GM23338 (cell line): ENCODE results near the gene KCTD18. TPM values are rescaled to one million over a fixed set of nuclear protein-coding genes. Genes with fewer than 3 reads are reported as not detected.

Source experiments
- ATAC-seq: fragments of 200-7000 bp; cut with Tn5 transposase; 3 replicates; pipeline ENCODE4 v1.9.1; 2020
- DNase-seq: peaks from one replicate; pipeline ENCODE4 v3.0.0-alpha.2; 2015; ENCODE audit warnings: low spot score
- H2AFZ ChIP-seq: fragments of 200-600 bp; sonication (generic); 2 replicates; pipeline ENCODE4 v1.8.0; 2016; ENCODE audit warnings: antibody characterized with exemption, mild to moderate bottlenecking, moderate library complexity
- H3F3A ChIP-seq: fragments of 200-600 bp; sonication (generic); replicated peaks from 2 replicates; pipeline ENCODE4 v1.8.0; 2017; ENCODE audit warnings: antibody characterized with exemption, mixed run types, low read depth
- H3K27ac ChIP-seq: fragments of 200-600 bp; sonication (generic); 2 replicates; pipeline ENCODE4 v1.6.1; 2016; ENCODE audit warnings: low read depth
- H3K27me3 ChIP-seq: fragments of 200-600 bp; sonication (generic); 2 replicates; pipeline ENCODE4 v1.8.0; 2016; ENCODE audit warnings: mild to moderate bottlenecking, mixed run types, moderate library complexity; ENCODE audit not compliant: insufficient read depth
- H3K36me3 ChIP-seq: fragments of 200-600 bp; sonication (generic); 2 replicates; pipeline ENCODE4 v1.8.0; 2016; ENCODE audit warnings: mild to moderate bottlenecking; ENCODE audit not compliant: insufficient read depth
- H3K4me1 ChIP-seq: fragments of 200-600 bp; sonication (generic); 2 replicates; pipeline ENCODE4 v1.8.0; 2016; ENCODE audit warnings: mild to moderate bottlenecking, moderate library complexity; ENCODE audit not compliant: insufficient read depth
- H3K4me2 ChIP-seq: fragments of 200-600 bp; sonication (generic); 2 replicates; pipeline ENCODE4 v1.7.1; 2017; ENCODE audit warnings: mixed run types
- H3K4me3 ChIP-seq: fragments of 200-600 bp; sonication (generic); 2 replicates; pipeline ENCODE4 v1.6.1; 2016; ENCODE audit warnings: mixed run types
- H3K79me2 ChIP-seq: fragments of 200-600 bp; sonication (generic); replicated peaks from 2 replicates; pipeline ENCODE4 v1.8.0; 2017; ENCODE audit warnings: mild to moderate bottlenecking; ENCODE audit not compliant: insufficient read depth
- H3K9me2 ChIP-seq: fragments of 200-600 bp; sonication (generic); 2 replicates; pipeline ENCODE4 v1.8.0; 2017; ENCODE audit not compliant: insufficient read depth
- H4K20me1 ChIP-seq: fragments of 200-600 bp; sonication (generic); replicated peaks from 2 replicates; pipeline ENCODE4 v1.8.0; 2017; ENCODE audit warnings: mild to moderate bottlenecking; ENCODE audit not compliant: insufficient read depth
- H3K27ac Mint-ChIP-seq: 2 replicates; pipeline ENCODE4 v1.8.0; 2020; ENCODE audit warnings: inconsistent platforms, mild to moderate bottlenecking, moderate library complexity, mixed read lengths
- H3K27me3 Mint-ChIP-seq: 3 replicates; pipeline ENCODE4 v1.8.0; 2022; ENCODE audit warnings: low read depth, mild to moderate bottlenecking, moderate library complexity, mixed read lengths, inconsistent platforms; ENCODE audit not compliant: insufficient read depth, poor library complexity
- H3K36me3 Mint-ChIP-seq: 3 replicates; pipeline ENCODE4 v1.8.0; 2021; ENCODE audit warnings: low read depth, mild to moderate bottlenecking, inconsistent platforms, moderate library complexity, mixed read lengths
- H3K4me1 Mint-ChIP-seq: 3 replicates; pipeline ENCODE4 v1.8.0; 2020; ENCODE audit warnings: mild to moderate bottlenecking, inconsistent platforms, mixed read lengths
- H3K4me3 Mint-ChIP-seq: 3 replicates; pipeline ENCODE4 v1.8.0; 2021; ENCODE audit warnings: moderate library complexity, mild to moderate bottlenecking, inconsistent platforms, mixed read lengths
- H3K9me3 Mint-ChIP-seq: 3 replicates; pipeline ENCODE4 v1.8.0; 2020; ENCODE audit warnings: moderate library complexity, mild to moderate bottlenecking, inconsistent platforms, mixed read lengths
- CTCF ChIP-seq, 2 experiments: fragments of 200-600 bp in 1 of 2; sonication (generic) in 1 of 2; conservative IDR thresholded peaks; 2 replicates each; pipeline versions ENCODE4 v1.5.1 to v1.6.1; 2016 to 2017; ENCODE audit warnings: antibody characterized with exemption in 2 of 2, low read depth in 2 of 2, mild to moderate bottlenecking in 2 of 2, moderate library complexity in 1 of 2
- ETS1 ChIP-seq: IDR thresholded peaks from 2 replicates; pipeline ENCODE4 v1.6.1; 2016; ENCODE audit warnings: antibody characterized with exemption
- EZH2 ChIP-seq: fragments of 200-600 bp; sonication (generic); IDR thresholded peaks from one replicate; pipeline ENCODE4 v1.8.0; 2017; ENCODE audit warnings: antibody characterized with exemption, mild to moderate bottlenecking, low read depth; ENCODE audit not compliant: unreplicated experiment
- EZH2phosphoT487 ChIP-seq: fragments of 200-600 bp; sonication (generic); IDR thresholded peaks from one replicate; pipeline ENCODE4 v1.8.1; 2018; ENCODE audit warnings: antibody characterized with exemption; ENCODE audit not compliant: unreplicated experiment
- JUNB ChIP-seq: IDR thresholded peaks from one replicate; pipeline ENCODE4 v1.6.1; 2016; ENCODE audit warnings: antibody characterized with exemption; ENCODE audit not compliant: unreplicated experiment
- NANOG ChIP-seq: IDR thresholded peaks from 2 replicates; pipeline ENCODE4 v1.6.1; 2016; ENCODE audit warnings: antibody characterized with exemption, borderline replicate concordance
- POLR2AphosphoS5 ChIP-seq: IDR thresholded peaks from 2 replicates; pipeline ENCODE4 v1.6.1; 2016; ENCODE audit warnings: antibody characterized with exemption, low read depth
- REST ChIP-seq: IDR thresholded peaks from one replicate; pipeline ENCODE4 v1.6.1; 2018; ENCODE audit warnings: antibody characterized with exemption; ENCODE audit not compliant: unreplicated experiment
- STAT1 ChIP-seq: IDR thresholded peaks from one replicate; pipeline ENCODE4 v1.6.1; 2016; ENCODE audit warnings: antibody characterized with exemption; ENCODE audit not compliant: unreplicated experiment
- ZNF331 ChIP-seq: fragments of 250-450 bp; sonication (Bioruptor Pico); IDR thresholded peaks from 2 replicates; pipeline ENCODE4 v1.5.0; 2020; ENCODE audit warnings: low read depth, mild to moderate bottlenecking, moderate library complexity
- polyA plus RNA-seq: library from polyadenylated mRNA; unstranded; fragments of >200 nt; fragmentation: Nextera tagmentation; extraction: Ambion mirVana; gene quantifications from 2 replicates; pipeline ENCODE4 v1.2.1, GENCODE V29; 2016
- total RNA-seq: library from RNA; depleted of rRNA; stranded (reverse); fragments of >200 nt; shearing (Covaris generic); gene quantifications from 2 replicates; pipeline ENCODE4 v1.2.3, GENCODE V29; 2014

Gene KCTD18
- total and polyA plus RNA-seq, 2 experiments from 2014 or later, result 3.3 to 4.7 TPM

GRCh38 chr2:200482194-200482593 lies 27.7 kb downstream of the KCTD18 start:
- Mint-ChIP-seq H3K36me3 (peaks cover 30% of the 10 kb centered on the region), H3K9me3 (no peaks in the 10 kb centered on the region), H3K4me3 (no peak overlapping the region), H3K4me1 (peaks cover 28% of the 10 kb centered on the region), H3K27ac (no peak overlapping the region), H3K27me3 (peaks cover 2% of the 10 kb centered on the region)
- Histone ChIP-seq H3K36me3 (peaks cover 13% of the 10 kb centered on the region; the same call in 1 of the 2 replicates), H3K27me3 (no peaks in the 10 kb centered on the region), H3K27ac (no peak overlapping the region), H4K20me1 (no peaks in the 10 kb centered on the region), H3K79me2 (no peaks in the 10 kb centered on the region), H3K4me1 (peaks cover 14% of the 10 kb centered on the region), H3F3A (no peaks in the 10 kb centered on the region), H3K4me3 (no peak overlapping the region), H3K9me2 (no peaks in the 10 kb centered on the region), H3K4me2 (no peak overlapping the region), H2AFZ (no peak overlapping the region)
- no peak for DNase-seq
- TF ChIP-seq EZH2 (no peak), REST (no peak), NANOG (no peak), CTCF (conservative IDR thresholded peaks at IDR 0.05; ENCODE audit: low read depth in 2 of 2) (no peak), JUNB (no peak), ETS1 (no peak), EZH2phosphoT487 (no peak), STAT1 (no peak), ZNF331 (no peak), POLR2AphosphoS5 (no peak)
- ATAC-seq, result no peak
